Endometrial microvascular endothelial cells (primary cell): ENCODE data around the gene TCP11L1. TPM values are rescaled to one million over a fixed set of nuclear protein-coding genes. Genes with fewer than 3 reads are reported as not detected.
"Not testable (repeated sequence)": the region's sequence is repeated elsewhere in the genome, so short reads cannot be mapped to it uniquely, and the experiment has no call there.

Experiments
- in situ Hi-C: cut with HindIII; loops from 2 replicates; pipeline ENCODE4 v1.10.0; 2017; ENCODE audit warnings: low sequenced_read_pairs, low pct_unique_long_range_greater_than_20kb; ENCODE audit errors: inconsistent ontology term
- total RNA-seq: library from RNA; depleted of rRNA; stranded (reverse); fragments of >200 nt; gene quantifications from one replicate; pipeline ENCODE4 v1.2.3, GENCODE V29; 2015; ENCODE audit errors: inconsistent ontology term

TCP11L1 gene
- total RNA-seq, 1 donor from 2014 or later, result 24.0 TPM

DNA sequence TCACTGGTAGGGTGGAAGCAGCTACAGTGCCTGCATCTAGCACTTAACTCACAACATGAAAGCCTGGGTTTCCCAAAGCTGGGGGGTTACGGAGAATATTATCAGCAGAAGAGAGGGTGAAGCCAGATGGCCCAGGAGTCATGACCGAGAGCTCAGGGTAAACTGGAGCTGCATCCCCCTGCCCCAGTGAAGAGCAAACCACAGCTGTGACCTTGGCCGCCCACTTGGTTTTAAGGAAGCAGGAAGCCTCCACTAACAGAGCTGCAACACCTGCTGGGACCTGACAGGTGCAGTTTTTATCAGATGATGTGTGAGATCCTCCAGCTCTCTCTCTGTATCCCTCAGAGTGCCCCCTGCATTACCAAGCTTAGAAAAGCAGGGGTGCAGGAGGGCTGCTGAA, 20.9 kb downstream of the TCP11L1 start:
- in situ Hi-C loops, result no loop called here

DNA sequence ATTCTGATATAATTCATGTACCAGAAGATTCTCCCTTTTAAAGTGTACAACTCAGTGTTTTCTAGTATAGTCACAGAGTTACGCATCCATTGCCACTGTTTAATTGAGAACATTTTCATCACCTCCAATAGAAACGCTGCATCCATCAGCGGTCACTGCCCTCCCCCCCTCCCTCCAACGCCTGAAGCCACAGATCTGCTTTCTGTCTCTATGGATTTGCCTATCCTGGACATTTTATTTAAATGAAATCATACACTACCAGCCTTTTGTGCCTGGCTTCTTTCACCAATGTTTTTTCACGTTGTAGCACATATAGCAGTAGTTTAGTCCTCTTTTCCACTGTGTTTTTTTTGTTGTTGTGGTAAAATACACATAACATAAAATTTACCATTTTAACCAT, 22.8 kb downstream of the TCP11L1 start:
- in situ Hi-C loops, result no loop called here

DNA sequence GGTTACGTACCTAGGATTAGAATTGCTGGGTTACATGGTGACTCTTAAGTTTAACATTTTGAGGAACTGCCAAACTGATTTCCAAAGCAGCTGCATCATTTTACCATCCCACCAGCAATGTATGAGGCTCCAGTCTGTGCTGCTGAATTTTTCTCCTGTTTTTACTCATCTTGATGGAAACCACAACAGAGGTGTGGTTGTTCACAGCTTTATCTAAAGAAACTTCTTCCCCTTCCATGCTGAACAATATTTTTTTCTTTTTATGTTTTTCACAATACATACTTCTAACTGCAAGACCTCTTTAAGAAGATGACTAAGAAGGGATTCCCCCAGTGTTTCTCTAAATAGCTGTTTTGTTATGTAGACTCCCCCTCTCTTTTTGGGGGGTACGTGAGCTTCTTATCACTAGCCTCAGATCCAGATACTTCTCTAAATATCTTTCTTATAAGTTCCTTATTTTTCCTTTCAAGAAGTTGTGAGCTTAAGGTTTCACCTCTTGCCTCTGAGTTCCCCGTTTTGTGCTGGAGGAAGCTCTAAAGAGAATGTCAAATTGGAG, 24.0 kb downstream of the TCP11L1 start:
- in situ Hi-C loops, result no loop called here

DNA sequence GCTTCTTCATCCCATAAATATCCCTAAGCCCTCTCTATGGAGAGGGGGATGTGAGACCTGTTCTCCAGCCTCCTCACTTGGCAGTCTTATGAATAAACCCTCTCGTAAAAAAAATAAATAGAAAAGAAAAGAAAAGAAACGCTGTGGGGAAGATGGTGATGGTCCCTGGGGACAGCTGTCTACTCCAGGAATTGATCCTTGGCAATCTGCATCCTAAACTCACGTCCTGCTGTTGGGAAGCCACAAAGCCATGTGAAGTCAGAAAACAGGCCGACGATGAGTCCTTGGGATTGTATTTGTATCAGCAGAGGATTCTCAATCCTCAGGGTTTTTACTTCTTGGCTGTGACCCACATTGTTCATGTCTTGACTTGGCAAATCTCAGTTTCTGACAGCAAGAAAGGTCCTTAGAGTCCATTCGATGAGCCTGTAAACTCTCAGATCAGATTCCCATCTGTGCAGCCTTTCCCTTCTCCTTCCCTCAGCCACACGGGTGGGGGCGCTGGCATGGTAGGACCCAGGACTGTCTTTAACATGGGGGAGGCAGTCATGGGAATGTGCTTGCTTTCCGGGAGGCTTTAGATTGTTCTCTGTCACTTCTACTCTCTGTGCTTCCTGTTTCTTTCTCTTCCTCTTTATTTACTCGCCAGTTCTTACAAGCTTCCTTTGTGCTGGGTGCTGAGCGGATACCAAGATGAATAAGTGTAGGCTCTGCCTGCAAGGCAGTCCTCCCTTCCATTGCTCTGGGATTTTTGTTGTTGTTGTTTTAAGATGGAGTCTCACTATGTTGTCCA, 24.9 kb downstream of the TCP11L1 start:
- in situ Hi-C loops, result no loop called here

DNA sequence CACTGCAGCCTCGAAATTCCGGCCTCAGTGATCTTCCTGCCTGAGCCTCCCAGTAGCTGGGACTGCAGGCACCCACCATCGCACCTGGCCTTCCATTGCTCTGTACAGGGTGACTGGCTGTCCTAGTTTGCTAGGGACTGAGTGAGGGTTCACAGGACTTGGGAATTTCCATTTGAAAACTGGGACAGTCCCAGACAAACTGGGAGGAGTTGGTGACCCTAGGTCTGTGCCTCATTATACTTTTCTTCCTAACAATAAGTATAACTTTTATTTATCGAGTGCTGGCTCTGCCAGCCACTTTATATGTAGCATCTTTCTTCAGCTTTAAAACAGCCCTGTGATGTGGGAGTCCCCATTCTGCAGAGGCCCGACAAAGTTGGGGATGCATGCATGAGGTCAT, 25.5 kb downstream of the TCP11L1 start:
- in situ Hi-C loops, result no loop called here

DNA sequence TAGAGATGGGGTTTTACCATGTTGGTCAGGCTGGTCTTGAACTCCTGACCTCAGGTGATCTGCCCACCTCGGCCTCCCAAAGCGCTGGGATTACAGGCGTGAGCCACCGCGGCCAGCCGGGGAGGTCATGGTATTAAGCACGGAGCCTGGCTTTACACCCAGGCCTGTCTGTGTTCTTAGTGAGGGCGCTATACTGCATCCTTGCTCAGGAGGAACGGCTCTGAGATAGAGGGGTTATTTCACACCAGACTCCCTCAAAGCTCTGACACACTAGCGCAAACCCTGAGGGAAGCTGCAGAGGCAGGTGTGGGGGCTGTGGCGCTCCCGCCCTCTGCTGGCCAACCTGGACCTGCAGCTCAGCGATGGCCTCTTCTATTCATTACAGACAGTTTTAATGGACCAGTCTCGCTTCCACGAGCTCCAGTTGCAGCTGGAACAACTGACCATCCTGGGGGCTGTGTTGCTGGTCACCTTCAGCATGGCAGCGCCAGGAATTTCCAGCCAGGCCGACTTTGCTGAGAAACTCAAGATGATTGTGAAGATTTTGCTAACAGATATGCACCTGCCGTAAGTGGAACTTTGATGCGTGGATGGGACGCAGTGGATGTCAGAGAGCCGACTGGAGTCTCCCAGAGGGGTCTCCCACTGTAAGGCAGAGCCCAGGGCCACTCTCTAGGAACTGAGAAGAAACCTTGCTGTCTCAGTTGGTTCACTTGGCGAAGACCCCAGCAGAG, 26.2 kb downstream of the TCP11L1 start:
- in situ Hi-C loops, result no loop called here

DNA sequence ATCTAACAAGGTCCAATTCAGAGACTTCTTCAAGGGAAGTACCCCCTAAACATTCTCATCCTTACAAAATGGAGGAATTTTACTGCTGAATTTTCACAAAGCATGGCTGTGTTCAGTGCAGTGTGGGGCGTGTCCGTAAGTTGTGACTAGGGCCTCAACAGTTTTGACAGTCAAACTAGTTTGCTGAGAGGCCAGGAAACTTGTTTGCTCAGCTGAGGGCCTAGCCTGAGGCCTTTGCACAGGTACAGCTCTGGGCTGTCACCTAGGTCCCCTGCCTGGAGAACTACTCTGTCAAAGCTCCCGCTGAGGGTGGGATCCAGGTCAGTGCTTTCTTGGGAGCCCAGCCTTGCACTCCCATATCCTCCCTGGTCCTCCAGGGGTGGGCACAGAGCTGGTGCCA, 27.9 kb downstream of the TCP11L1 start:
- in situ Hi-C loops, result no loop called here

DNA sequence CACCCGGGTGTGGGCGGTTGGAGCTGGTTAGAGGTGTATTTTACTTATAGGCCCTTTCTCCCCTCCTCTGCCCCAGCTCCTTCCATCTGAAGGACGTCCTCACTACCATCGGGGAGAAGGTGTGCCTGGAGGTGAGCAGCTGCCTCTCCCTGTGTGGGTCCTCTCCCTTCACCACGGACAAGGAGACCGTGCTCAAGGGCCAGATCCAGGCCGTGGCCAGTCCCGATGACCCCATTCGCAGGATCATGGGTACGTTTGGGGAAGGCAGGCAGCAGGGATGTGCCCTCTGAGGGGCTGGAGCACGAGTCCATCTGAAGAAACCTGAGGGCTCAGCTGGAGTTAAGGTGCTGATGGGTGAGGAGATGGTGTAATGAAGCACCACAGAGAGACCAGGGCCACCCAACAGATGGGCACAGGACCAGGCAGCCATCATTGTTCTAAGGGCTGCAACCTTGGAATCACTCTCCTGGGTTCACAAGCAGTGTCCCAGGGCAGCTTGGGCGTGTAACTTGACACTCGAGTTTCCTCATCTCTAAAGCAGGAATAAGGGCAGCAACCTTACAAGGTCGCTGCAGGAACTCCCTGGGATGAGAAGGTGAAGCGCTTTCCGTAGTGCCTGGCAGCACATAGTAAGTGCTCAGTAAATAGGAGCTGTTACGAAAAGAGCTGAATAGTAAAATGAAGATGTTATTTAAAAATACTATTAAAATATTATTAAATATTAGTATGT, 29.4 kb downstream of the TCP11L1 start:
- in situ Hi-C loops, result no loop called here

DNA sequence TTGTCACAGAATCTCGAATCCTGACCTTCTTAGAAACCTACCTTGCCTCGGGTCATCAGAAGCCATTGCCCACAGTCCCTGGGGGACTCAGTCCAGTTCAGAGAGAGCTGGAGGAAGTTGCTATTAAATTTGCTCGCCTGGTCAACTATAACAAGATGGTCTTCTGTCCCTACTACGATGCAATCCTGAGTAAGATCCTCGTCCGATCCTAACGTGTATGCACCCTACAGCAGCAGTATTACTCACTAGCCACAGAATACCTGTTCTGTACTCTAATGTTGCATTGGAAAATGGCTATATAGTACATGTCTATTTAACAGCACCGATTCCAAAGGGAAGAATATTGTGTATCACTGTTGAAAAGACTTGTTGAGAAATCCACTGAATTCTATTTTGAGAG, 33.1 kb downstream of the TCP11L1 start:
- in situ Hi-C loops, result no loop called here

DNA sequence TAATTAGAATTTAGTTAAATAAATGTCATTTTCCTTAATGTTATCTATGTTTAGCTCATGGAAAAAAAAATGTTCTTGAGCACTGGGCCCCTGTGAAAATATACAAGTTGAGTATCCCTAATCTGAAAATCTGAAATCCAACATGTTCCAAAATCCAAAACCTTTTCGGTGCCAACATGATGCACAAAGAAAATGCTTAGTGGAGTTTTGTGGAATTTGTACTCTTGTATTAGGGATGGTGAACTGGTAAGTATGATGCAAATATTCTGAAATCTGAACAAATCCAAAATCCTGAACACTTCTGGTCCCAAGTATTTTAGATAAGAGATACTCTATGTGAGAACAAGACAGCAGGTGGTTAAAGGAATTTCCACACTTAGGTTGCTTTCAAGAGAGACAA, 44.5 kb downstream of the TCP11L1 start:
- in situ Hi-C loops, result no loop called here

DNA sequence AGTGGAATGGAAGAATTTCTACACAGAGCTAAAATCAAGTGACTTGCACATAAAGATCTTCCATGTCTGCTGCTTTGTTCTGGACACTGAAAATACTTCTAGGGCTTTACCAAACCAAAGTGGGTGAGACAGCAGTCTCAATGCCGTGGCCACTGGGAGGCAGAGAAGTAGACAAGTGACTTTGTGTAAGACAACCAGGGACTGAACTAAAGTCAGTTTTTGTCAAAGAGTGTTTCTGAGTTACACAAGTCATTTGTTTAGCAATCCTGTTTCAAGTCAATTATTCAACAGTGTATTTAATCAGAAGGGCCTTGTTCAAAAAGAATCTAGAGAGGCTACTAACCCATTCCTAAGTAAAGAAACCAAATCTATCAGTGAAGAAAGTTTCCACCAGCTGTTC, 46.6 kb downstream of the TCP11L1 start:
- in situ Hi-C loops, result no loop called here

DNA sequence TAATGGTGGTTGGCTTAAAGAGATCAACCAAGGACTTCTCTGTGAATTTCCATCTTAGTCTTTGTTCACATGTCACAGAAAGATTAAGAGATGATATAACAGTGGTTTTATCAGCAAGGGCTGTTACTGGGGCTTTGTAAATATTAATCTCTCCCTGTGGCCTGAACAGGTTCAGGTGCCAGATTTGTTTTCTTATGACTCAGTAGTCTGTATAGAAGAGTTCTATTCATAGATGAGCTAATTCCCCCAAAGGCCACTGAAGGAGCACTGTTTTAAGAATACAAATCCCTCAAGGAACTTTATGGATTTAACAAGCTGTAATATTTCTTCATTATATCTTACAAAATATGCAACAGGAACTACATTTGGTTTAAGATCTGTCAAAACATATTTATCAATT, 50.4 kb downstream of the TCP11L1 start:
- in situ Hi-C loops, result no loop called here

DNA sequence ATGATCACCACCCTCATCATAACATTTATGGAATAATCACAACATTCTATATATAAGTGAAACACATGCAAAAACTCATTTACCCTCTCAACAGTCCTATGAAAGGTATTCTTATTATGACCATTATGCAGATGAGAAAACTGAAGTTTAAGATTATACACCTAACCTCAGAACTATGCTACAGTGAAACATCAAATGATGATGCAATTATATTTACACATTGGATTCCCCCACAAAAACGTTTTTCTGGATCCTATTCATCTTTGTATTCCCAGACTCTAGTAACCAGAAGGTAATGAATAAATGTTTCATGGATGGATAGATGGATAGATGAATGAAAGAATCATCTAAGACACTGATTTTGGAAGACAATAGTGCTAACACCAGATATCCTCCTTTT, 54.8 kb downstream of the TCP11L1 start:
- in situ Hi-C loops, result no loop called here

DNA sequence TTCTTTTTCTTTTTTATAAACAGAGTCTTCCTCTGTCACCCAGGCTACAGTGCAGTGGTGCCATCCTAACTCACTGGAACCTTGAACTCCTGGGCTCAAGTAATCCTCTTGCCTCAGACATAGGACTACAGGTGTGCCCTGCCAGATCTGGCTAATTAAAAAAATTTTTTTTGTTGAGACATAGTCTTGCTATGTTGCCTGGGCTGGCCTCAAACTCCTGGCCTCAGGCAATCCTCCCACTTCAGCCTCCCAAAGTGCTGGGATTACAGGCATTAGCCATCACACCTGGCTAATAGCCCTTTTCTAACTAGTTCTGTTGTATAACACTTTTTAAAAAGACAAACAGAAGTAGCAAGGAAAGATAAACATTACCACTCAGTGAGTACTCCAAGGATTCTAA, 64.5 kb downstream of the TCP11L1 start:
- in situ Hi-C loops, result no loop called here

DNA sequence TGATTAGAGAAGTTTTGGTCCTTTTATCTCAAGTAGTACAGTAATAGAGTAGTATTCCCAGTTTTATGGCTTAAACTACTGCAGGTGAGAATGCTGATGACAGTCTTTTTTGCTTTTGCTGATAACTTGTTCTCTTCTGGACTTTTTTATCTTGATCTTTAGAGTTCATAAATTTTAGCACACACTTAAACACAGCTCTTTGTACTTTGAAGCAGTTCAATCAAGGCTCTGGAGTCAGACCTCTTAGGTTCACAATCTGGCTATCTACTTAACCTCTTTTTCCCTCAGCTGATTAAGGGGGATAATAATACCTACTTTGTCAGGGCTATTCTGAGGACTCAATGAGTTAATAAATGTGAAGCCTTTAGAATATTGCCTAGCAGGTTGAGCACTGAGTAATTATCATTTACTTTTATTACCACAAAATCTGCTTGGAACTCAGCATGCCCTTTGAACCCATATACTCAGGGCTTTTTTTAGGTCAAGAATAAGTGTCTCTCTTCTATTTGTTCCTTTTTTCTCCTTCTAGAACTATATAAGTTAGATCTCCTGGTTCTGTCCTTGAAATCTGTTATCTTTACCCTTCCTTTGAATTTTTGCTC, 70.0 kb downstream of the TCP11L1 start:
- in situ Hi-C loops, result no loop called here

DNA sequence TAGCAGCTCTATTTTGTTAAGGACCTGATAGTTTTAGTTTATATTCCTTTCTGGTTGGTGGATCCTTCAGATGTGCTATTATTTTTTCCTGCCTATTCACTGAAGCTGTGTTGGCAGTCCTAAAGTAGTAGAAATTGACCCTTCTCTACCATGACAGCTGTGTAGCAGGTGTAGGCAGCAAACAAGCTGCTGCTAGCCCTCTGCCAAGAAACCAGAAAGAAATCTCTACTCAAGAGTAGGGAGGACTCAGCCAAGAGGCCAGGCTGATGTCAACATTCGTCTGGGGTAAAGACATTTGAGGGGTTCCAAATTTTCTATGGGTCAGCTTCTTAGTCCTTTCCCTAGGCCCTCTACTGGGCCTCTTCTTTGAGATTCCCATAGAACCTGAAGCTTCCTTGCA, 70.7 kb downstream of the TCP11L1 start:
- in situ Hi-C loops, result no loop called here

DNA sequence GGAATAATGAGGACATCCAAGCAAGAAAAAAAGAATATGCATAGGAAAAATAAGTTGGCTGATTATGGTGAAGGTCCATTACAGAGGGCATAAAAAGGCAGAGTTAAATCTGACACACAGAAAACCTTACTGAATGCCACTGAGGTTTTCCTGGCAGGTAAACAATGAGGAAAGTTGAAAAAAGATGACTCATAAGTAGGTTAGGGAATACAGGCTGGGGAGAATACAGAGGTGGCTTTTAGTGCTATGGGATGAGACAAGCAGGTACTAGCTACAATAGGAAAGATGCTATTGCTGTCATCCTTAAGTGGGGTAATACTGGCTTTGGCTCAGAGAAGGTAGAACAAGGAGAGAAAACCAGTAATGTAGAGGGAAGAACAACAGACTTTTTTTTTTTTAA, 77.2 kb downstream of the TCP11L1 start:
- in situ Hi-C loops, result no loop called here

DNA sequence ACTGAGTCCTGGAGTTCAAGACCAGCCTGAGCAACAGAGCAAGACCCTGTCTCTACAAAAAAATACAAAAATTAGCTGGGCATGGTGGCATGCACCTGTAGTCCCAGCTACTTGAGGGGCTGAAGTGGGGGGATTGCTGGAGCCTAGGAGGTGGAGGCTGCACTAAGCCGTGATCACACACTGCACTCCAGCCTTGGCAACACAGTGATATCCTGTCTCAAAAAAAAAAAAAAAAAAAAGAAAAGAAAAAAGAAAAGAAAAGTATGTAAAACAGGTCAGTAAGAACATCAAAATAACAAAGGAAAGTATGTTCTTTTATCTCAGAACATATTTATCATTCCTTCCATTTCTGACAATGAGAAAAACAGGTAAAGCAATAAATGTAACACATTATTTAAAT, 83.3 kb downstream of the TCP11L1 start:
- in situ Hi-C loops, result not testable (repeated sequence)
